Epithelial cell of proximal tubule (primary cell): ENCODE data around the gene GALNT2. TPM values are rescaled to one million over a fixed set of nuclear protein-coding genes. Genes with fewer than 3 reads are reported as not detected.

ENCODE experiments used
- DNase-seq: peaks from one replicate; pipeline ENCODE4 v3.0.0-alpha.2; 2011; ENCODE audit warnings: low read depth
- H3K4me3 ChIP-seq: 2 replicates; pipeline ENCODE4 v1.5.1; 2011; ENCODE audit warnings: low read depth, mild to moderate bottlenecking, low read length
- total RNA-seq: library from RNA; depleted of rRNA; stranded (reverse); fragments of >200 nt; gene quantifications from 2 replicates; pipeline ENCODE4 v1.2.3, GENCODE V29; 2015
- TF ChIP-seq, protein P1 (sequence below): conservative IDR thresholded peaks from 2 replicates; pipeline ENCODE4 v1.5.1; 2012; ENCODE audit warnings: low read depth, mild to moderate bottlenecking, low read length

GALNT2 gene
- total RNA-seq, 1 donor from 2014 or later = 52.1 TPM

DNA sequence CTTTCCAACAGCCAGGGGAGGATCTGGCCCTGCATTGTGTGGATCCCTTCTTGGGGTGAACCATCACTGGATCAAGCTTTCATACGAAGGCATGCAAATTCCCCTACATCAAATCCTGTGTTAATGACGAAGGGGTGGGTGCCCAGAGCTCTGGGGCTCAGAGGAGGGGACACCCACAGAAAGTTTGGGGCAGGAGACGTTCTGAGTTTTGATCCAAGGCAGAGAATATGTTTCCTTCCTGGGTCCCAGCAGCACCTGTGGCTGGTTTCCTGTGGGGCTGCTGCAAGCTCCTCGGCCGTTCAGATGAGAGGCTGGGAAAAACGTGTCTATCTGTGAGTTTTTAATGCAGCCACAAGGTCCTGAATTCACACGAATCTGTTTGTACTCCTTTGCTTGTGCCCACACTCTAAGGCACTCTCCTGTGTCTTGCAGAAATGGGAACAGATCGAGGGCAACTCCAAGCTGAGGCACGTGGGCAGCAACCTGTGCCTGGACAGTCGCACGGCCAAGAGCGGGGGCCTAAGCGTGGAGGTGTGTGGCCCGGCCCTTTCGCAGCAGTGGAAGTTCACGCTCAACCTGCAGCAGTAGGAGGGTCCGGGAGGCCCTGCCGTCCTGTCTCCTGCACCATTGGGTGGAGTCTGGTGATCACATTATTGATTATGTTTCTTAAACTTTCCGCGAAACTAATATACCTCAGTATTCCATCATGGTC is 212.0 kb downstream of the GALNT2 start:
- H3K4me3 ChIP-seq = no peak overlapping the region
- TF ChIP-seq, protein P1, sequence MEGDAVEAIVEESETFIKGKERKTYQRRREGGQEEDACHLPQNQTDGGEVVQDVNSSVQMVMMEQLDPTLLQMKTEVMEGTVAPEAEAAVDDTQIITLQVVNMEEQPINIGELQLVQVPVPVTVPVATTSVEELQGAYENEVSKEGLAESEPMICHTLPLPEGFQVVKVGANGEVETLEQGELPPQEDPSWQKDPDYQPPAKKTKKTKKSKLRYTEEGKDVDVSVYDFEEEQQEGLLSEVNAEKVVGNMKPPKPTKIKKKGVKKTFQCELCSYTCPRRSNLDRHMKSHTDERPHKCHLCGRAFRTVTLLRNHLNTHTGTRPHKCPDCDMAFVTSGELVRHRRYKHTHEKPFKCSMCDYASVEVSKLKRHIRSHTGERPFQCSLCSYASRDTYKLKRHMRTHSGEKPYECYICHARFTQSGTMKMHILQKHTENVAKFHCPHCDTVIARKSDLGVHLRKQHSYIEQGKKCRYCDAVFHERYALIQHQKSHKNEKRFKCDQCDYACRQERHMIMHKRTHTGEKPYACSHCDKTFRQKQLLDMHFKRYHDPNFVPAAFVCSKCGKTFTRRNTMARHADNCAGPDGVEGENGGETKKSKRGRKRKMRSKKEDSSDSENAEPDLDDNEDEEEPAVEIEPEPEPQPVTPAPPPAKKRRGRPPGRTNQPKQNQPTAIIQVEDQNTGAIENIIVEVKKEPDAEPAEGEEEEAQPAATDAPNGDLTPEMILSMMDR = no peak
- no peak for DNase-seq

DNA sequence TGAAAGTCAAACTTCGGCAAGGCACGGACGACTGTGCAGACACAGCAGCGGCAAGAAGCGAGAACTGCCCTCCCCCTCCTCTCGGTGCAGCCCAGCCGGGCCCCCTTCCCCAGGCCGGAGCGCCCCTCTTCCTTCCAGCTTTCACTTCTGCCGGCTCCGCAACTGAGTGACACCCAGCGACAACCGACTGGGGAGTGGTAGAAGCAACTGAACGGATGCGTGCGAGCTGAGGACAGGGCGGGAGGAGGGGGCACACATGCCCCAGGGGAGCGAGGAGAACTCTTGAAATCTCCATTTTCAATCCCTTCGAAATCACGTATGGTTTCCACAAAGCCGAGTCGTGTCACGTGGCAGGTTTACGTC is 212.5 kb downstream of the GALNT2 start:
- no peak for DNase-seq
- H3K4me3 ChIP-seq = no peak overlapping the region

DNA sequence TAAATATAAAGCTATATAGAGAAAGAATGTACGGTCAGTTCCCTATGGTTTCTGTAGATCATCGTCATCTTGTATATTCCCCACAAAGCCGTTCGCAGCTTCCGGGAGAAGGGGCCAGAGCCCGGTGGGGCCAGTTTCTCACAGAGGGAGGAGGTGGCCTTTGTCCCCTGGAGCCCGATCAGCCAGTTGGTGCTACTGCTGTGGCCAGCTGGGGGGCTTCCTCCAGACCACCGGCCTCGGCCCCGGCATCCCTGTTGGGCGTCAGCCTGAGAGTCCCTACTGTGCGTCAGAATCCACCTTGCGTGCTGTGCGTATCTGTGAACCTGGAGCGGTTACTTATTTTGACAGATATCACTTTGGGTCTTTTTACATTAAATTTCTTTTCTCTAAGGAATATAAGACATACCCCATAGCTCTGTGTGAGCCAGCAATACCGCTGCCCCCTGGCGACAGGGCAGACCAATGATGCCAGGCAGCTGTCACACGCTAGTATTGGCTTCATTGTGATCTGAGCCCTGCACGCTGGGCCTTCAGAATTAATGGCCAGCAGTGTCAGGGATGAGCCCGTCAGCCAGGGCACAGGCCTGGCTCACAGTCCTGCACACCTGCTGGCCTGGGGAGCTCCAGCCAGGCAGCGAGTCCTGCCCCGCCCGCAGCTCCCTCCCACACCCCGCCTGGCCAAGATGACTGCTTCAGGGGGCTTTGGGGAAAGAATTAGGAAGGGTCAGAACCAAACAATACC is 213.2 kb downstream of the GALNT2 start:
- no peak overlapping the region for H3K4me3 ChIP-seq
- TF ChIP-seq, protein P1 = peak; percentile 8
- no peak for DNase-seq

More for the DNA sequence above, 212.5 kb downstream of the GALNT2 start:
- TF ChIP-seq, protein P1 = no peak

DNA sequence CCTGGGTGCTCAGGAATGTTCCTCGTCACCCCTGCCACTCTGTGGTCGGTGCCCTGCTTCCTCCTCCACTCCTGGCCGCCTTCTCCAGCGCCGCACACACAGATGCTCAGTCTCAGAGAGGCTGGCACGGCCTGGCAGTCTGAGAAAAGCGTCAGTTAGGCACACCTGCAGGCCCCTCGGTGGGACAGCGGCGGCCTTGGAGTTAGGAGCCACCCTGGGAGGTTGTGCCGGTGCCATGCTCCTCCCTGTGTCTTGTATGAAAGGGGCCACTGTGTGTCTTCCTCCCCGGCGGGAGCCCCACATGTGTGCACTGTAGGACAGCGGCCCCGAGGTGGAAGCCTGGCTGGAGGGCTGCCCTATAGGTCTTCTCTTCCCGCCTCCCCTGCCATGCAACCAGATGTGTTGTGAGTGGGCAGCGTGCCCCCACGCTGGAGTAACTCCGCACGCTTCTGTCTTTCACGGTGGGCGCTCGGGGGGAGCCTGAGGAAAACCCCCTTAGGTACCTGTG is 213.9 kb downstream of the GALNT2 start:
- TF ChIP-seq, protein P1 = no peak

DNA sequence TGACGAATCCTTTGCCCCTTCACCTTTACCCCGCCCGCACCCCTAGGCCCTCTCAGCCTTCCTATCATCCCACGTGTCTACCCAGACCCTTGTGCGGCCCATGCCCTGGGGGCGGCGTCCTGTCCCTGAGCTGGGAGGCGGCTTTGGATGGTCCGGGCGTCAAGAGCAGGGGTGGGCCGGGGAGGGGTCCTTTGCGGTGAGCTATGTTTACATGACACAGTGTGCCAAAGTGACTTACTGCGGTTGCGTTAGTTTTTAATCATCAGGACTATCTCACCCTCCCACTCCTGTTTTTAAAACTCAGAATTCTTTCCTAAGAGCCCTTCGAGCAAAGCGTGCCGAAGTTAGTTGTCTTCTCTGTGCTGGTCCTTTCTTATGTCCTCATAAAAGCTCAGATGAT is 214.5 kb downstream of the GALNT2 start:
- no peak overlapping the region for H3K4me3 ChIP-seq
- DNase-seq = no peak
- TF ChIP-seq, protein P1 = no peak

More for the DNA sequence above, 213.9 kb downstream of the GALNT2 start:
- no peak overlapping the region for H3K4me3 ChIP-seq
- no peak for DNase-seq

DNA sequence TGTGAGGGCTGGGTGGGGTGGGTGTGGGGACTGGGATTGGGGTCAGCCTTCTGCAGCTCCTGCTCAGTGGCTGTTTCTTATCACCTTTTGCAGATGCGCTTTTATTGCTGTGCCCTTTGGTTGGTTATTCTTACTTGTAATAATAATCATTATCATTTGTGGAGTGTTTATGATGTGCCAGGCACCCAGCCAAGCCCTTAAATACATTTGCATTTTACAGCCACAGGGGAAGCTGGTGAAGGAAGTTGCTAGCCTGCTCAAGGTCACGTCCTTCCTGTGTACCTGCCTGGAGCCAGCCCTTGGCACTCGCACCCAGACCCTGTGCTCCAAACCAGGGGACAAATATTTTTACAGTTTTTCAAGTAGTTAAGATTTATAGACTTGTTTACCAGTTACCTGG is 215.1 kb downstream of the GALNT2 start:
- H3K4me3 ChIP-seq = no peak overlapping the region
- no peak for DNase-seq
- TF ChIP-seq, protein P1 = no peak

DNA sequence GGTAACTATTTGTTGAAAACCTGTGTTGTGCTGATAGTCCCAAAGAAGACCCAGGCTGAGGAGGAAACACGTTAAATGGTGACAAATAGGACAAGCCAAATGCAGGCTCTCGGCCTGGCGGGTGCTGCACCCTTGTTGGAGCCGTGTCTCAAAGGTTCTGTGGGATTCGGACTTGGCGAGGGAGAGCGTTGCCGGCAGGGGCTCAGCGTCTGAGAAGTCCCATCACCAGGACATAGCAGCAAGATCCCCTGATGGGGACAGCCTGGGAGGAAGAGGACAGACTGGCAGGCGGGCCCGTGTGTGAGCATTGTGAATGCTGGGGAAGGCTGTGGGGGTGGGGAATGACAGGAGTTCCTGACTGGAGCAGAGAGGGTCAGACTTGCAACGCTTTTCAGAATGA is 216.6 kb downstream of the GALNT2 start:
- TF ChIP-seq, protein P1 = no peak
- no peak overlapping the region for H3K4me3 ChIP-seq
- DNase-seq = no peak
